Measurements from ENCODE around the gene ACY1.

GRCh38 chr3:51964521-51964920 is 18.8 kb upstream of the ACY1 start:
- TF ChIP-seq CTCF (IDR thresholded peaks at IDR 0.05) (no peak), POLR2AphosphoS5 (IDR thresholded peaks at IDR 0.05) (no peak)
